MM.1S (cell line): ENCODE measurements around the gene ABRAXAS1.

Source experiments
- EZH2 ChIP-seq: fragments of 300-600 bp; sonication (generic); optimal IDR thresholded peaks from 2 replicates; pipeline ENCODE3; 2017; ENCODE audit warnings: low read depth, mild to moderate bottlenecking, antibody characterized with exemption, low read length, mixed read lengths
- TF ChIP-seq, protein P1 (sequence below): fragments of 300-600 bp; sonication (generic); IDR thresholded peaks from 2 replicates; pipeline ENCODE4 v1.5.1; 2016; ENCODE audit warnings: antibody characterized with exemption, low read length, mixed read lengths

DNA sequence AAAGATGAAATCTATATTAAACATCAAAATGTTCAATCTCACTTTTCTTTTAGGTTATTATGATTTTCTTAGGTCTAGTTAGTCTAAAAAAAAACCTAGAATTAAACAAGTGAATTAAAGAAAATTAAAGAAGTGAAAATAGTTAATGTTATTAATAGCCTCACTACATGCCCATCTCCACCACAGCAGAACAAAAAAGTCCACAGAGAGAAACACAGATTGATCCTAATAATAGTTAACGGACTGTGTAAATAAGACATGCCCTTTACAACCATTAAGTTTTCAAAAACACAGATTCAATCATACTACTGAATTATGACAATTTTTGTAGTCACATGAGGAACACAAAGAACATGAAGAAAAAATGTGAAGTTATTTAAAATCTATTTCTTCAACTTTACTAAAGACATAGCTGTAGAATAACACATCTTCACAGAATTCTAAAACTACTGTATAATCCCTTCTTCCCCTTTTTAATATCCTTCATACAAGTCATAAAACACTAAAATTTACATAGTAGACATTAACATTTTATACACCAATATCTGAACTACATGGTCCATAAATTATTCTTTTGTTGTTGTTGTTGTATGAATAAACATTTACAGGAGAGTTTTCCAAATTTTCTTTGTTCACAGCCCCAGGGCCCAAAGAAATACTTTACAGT is 44.6 kb downstream of the ABRAXAS1 start:
- no peak for TF ChIP-seq EZH2
- TF ChIP-seq, protein P1, sequence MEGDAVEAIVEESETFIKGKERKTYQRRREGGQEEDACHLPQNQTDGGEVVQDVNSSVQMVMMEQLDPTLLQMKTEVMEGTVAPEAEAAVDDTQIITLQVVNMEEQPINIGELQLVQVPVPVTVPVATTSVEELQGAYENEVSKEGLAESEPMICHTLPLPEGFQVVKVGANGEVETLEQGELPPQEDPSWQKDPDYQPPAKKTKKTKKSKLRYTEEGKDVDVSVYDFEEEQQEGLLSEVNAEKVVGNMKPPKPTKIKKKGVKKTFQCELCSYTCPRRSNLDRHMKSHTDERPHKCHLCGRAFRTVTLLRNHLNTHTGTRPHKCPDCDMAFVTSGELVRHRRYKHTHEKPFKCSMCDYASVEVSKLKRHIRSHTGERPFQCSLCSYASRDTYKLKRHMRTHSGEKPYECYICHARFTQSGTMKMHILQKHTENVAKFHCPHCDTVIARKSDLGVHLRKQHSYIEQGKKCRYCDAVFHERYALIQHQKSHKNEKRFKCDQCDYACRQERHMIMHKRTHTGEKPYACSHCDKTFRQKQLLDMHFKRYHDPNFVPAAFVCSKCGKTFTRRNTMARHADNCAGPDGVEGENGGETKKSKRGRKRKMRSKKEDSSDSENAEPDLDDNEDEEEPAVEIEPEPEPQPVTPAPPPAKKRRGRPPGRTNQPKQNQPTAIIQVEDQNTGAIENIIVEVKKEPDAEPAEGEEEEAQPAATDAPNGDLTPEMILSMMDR = no peak
